HEK293 (cell line): Measurements from ENCODE around the gene TLDC2.

Source experiments
- KLF7 ChIP-seq: fragments of 450-650 bp; formaldehyde crosslinking; IDR thresholded peaks from 2 replicates; pipeline ENCODE4 v1.5.1; 2016; ENCODE audit warnings: missing biosample characterization, missing genetic modification characterization, borderline replicate concordance
- PRDM1 ChIP-seq: fragments of 450-650 bp; formaldehyde crosslinking; IDR thresholded peaks from 2 replicates; pipeline ENCODE4; 2016; ENCODE audit warnings: missing biosample characterization, missing genetic modification characterization
- ZBTB48 ChIP-seq: fragments of 450-650 bp; formaldehyde crosslinking; IDR thresholded peaks from 2 replicates; pipeline ENCODE4 v1.5.1; 2016; ENCODE audit warnings: missing biosample characterization, missing genetic modification characterization
- ZEB2 ChIP-seq: fragments of 450-650 bp; formaldehyde crosslinking; IDR thresholded peaks from 2 replicates; pipeline ENCODE4 v1.5.1; 2016; ENCODE audit warnings: missing biosample characterization, missing genetic modification characterization
- ZFHX2 ChIP-seq: fragments of 450-650 bp; formaldehyde crosslinking; conservative IDR thresholded peaks from 2 replicates; pipeline ENCODE4 v1.5.1; 2016; ENCODE audit warnings: missing biosample characterization, missing genetic modification characterization
- ZFP3 ChIP-seq: fragments of 450-650 bp; formaldehyde crosslinking; IDR thresholded peaks from 2 replicates; pipeline ENCODE4 v1.5.1; 2016; ENCODE audit warnings: low read depth, missing biosample characterization, missing genetic modification characterization
- ZNF114 ChIP-seq: fragments of 450-650 bp; formaldehyde crosslinking; IDR thresholded peaks from 2 replicates; pipeline ENCODE4 v1.5.0; 2017; ENCODE audit warnings: missing biosample characterization, missing genetic modification characterization
- ZNF157 ChIP-seq: fragments of 450-650 bp; formaldehyde crosslinking; IDR thresholded peaks from 2 replicates; pipeline ENCODE4 v1.5.1; 2016; ENCODE audit warnings: missing biosample characterization, missing genetic modification characterization
- ZNF211 ChIP-seq: fragments of 450-650 bp; formaldehyde crosslinking; IDR thresholded peaks from 2 replicates; pipeline ENCODE4 v1.5.1; 2016; ENCODE audit warnings: low read depth, missing biosample characterization, missing genetic modification characterization
- ZNF248 ChIP-seq: fragments of 450-650 bp; formaldehyde crosslinking; IDR thresholded peaks from 2 replicates; pipeline ENCODE4 v1.5.1; 2017; ENCODE audit warnings: missing biosample characterization, missing genetic modification characterization
- ZNF366 ChIP-seq: fragments of 450-650 bp; formaldehyde crosslinking; conservative IDR thresholded peaks from 2 replicates; pipeline ENCODE4 v1.5.1; 2016; ENCODE audit warnings: missing biosample characterization, missing genetic modification characterization
- ZNF416 ChIP-seq: fragments of 450-650 bp; formaldehyde crosslinking; IDR thresholded peaks from 2 replicates; pipeline ENCODE4 v1.5.1; 2016; ENCODE audit warnings: missing biosample characterization, missing genetic modification characterization
- ZNF449 ChIP-seq: fragments of 450-650 bp; formaldehyde crosslinking; IDR thresholded peaks from 2 replicates; pipeline ENCODE4 v1.5.1; 2017; ENCODE audit warnings: missing biosample characterization, mild to moderate bottlenecking, missing genetic modification characterization, moderate library complexity
- ZNF48 ChIP-seq: fragments of 450-650 bp; formaldehyde crosslinking; IDR thresholded peaks from 2 replicates; pipeline ENCODE4 v1.5.1; 2016; ENCODE audit warnings: missing biosample characterization, missing genetic modification characterization
- ZNF561 ChIP-seq: fragments of 450-650 bp; IDR thresholded peaks from 2 replicates; pipeline ENCODE4 v1.5.1; 2018; ENCODE audit warnings: missing biosample characterization, missing genetic modification characterization, borderline replicate concordance
- ZNF600 ChIP-seq: fragments of 450-650 bp; formaldehyde crosslinking; IDR thresholded peaks from 2 replicates; pipeline ENCODE4 v1.5.1; 2016; ENCODE audit warnings: missing biosample characterization, missing genetic modification characterization
- ZNF629 ChIP-seq: fragments of 450-650 bp; formaldehyde crosslinking; IDR thresholded peaks from 2 replicates; pipeline ENCODE4 v1.5.1; 2017; ENCODE audit warnings: missing biosample characterization, missing genetic modification characterization
- ZNF639 ChIP-seq: fragments of 450-650 bp; formaldehyde crosslinking; IDR thresholded peaks from 2 replicates; pipeline ENCODE4 v1.5.1; 2016; ENCODE audit warnings: missing biosample characterization, missing genetic modification characterization
- ZNF664 ChIP-seq: fragments of 450-650 bp; formaldehyde crosslinking; IDR thresholded peaks from 2 replicates; pipeline ENCODE4 v1.5.1; 2016; ENCODE audit warnings: missing biosample characterization, missing genetic modification characterization
- ZNF768 ChIP-seq: fragments of 450-650 bp; formaldehyde crosslinking; IDR thresholded peaks from 2 replicates; pipeline ENCODE4 v1.5.1; 2018; ENCODE audit warnings: missing biosample characterization, mild to moderate bottlenecking, missing genetic modification characterization
- ZNF792 ChIP-seq: fragments of 450-650 bp; formaldehyde crosslinking; IDR thresholded peaks from 2 replicates; pipeline ENCODE4 v1.5.1; 2016; ENCODE audit warnings: missing biosample characterization, missing genetic modification characterization
- ZNF837 ChIP-seq: fragments of 450-650 bp; formaldehyde crosslinking; IDR thresholded peaks from 2 replicates; pipeline ENCODE4 v1.5.1; 2016; ENCODE audit warnings: missing biosample characterization, missing genetic modification characterization
- ZSCAN16 ChIP-seq: fragments of 450-650 bp; formaldehyde crosslinking; IDR thresholded peaks from 2 replicates; pipeline ENCODE4 v1.5.1; 2016; ENCODE audit warnings: missing biosample characterization, missing genetic modification characterization
- TF ChIP-seq, protein P1 (sequence below): fragments of 450-650 bp; formaldehyde crosslinking; IDR thresholded peaks from 2 replicates; pipeline ENCODE4 v1.5.0; 2017; ENCODE audit warnings: missing biosample characterization, missing genetic modification characterization, borderline replicate concordance
- TF ChIP-seq, protein P2 (sequence below): fragments of 450-650 bp; formaldehyde crosslinking; IDR thresholded peaks from 2 replicates; pipeline ENCODE4 v1.5.1; 2016; ENCODE audit warnings: missing biosample characterization, missing genetic modification characterization, low read depth
- TF ChIP-seq, protein P3 (sequence below): fragments of 450-650 bp; formaldehyde crosslinking; IDR thresholded peaks from 2 replicates; pipeline ENCODE4 v1.5.1; 2016; ENCODE audit warnings: missing biosample characterization, missing genetic modification characterization
- TF ChIP-seq, protein P4 (sequence below): fragments of 450-650 bp; formaldehyde crosslinking; IDR thresholded peaks from 2 replicates; pipeline ENCODE4 v1.5.1; 2016; ENCODE audit warnings: missing biosample characterization, missing genetic modification characterization

The TLDC2 gene

GRCh38 chr20:36886859-36887751 is 11.2 kb downstream of the TLDC2 start (continued):
- TF ChIP-seq, protein P1, sequence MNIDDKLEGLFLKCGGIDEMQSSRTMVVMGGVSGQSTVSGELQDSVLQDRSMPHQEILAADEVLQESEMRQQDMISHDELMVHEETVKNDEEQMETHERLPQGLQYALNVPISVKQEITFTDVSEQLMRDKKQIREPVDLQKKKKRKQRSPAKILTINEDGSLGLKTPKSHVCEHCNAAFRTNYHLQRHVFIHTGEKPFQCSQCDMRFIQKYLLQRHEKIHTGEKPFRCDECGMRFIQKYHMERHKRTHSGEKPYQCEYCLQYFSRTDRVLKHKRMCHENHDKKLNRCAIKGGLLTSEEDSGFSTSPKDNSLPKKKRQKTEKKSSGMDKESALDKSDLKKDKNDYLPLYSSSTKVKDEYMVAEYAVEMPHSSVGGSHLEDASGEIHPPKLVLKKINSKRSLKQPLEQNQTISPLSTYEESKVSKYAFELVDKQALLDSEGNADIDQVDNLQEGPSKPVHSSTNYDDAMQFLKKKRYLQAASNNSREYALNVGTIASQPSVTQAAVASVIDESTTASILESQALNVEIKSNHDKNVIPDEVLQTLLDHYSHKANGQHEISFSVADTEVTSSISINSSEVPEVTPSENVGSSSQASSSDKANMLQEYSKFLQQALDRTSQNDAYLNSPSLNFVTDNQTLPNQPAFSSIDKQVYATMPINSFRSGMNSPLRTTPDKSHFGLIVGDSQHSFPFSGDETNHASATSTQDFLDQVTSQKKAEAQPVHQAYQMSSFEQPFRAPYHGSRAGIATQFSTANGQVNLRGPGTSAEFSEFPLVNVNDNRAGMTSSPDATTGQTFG (tag by site-specific recombination), result no peak
- TF ChIP-seq ZSCAN16, result no peak
- no peak for TF ChIP-seq ZNF629 (tag by site-specific recombination)
- no peak for TF ChIP-seq ZNF639
- no peak for TF ChIP-seq ZNF664
- TF ChIP-seq PRDM1 (tag by site-specific recombination), result 0 out of 2 replicates have a peak, but pooled peaks have one; percentile 34
- TF ChIP-seq ZNF366 (tag by site-specific recombination), result 0 out of 2 replicates have a peak, but pooled peaks have one; percentile 23
- no peak for TF ChIP-seq ZFP3
- no peak for TF ChIP-seq ZNF449 (tag by site-specific recombination)
- TF ChIP-seq ZNF416 (tag by site-specific recombination), result no peak
- no peak for TF ChIP-seq ZFHX2 (tag by site-specific recombination)
- TF ChIP-seq ZNF157 (tag by site-specific recombination), result no peak
- no peak for TF ChIP-seq ZNF211 (tag by site-specific recombination)
- no peak for TF ChIP-seq ZNF837 (tag by site-specific recombination)
- TF ChIP-seq, protein P2, sequence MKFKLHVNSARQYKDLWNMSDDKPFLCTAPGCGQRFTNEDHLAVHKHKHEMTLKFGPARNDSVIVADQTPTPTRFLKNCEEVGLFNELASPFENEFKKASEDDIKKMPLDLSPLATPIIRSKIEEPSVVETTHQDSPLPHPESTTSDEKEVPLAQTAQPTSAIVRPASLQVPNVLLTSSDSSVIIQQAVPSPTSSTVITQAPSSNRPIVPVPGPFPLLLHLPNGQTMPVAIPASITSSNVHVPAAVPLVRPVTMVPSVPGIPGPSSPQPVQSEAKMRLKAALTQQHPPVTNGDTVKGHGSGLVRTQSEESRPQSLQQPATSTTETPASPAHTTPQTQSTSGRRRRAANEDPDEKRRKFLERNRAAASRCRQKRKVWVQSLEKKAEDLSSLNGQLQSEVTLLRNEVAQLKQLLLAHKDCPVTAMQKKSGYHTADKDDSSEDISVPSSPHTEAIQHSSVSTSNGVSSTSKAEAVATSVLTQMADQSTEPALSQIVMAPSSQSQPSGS (tag by site-specific recombination), result no peak
- no peak for TF ChIP-seq ZNF768
- no peak for TF ChIP-seq ZEB2
- no peak for TF ChIP-seq KLF7 (tag by site-specific recombination)
- TF ChIP-seq ZNF248 (tag by site-specific recombination), result no peak
- TF ChIP-seq, protein P3, sequence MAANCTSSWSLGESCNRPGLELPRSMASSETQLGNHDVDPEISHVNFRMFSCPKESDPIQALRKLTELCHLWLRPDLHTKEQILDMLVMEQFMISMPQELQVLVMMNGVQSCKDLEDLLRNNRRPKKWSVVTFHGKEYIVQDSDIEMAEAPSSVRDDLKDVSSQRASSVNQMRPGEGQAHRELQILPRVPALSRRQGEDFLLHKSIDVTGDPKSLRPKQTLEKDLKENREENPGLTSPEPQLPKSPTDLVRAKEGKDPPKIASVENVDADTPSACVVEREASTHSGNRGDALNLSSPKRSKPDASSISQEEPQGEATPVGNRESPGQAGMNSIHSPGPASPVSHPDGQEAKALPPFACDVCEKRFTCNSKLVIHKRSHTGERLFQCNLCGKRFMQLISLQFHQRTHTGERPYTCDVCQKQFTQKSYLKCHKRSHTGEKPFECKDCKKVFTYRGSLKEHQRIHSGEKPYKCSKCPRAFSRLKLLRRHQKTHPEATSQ, result no peak
- no peak for TF ChIP-seq ZNF114
- no peak for TF ChIP-seq ZNF48 (tag by site-specific recombination)
- TF ChIP-seq, protein P4, sequence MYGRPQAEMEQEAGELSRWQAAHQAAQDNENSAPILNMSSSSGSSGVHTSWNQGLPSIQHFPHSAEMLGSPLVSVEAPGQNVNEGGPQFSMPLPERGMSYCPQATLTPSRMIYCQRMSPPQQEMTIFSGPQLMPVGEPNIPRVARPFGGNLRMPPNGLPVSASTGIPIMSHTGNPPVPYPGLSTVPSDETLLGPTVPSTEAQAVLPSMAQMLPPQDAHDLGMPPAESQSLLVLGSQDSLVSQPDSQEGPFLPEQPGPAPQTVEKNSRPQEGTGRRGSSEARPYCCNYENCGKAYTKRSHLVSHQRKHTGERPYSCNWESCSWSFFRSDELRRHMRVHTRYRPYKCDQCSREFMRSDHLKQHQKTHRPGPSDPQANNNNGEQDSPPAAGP (tag by site-specific recombination), result no peak
- 0 out of 2 replicates have a peak, but pooled peaks have one; percentile 13 for TF ChIP-seq ZNF600 (tag by site-specific recombination)
- no peak for TF ChIP-seq ZNF792 (tag by site-specific recombination)
- peak; percentile 84; the same call in 1 of the 2 replicates for TF ChIP-seq ZNF561 (tag by site-specific recombination)
- TF ChIP-seq ZBTB48 (tag by site-specific recombination), result peak; percentile 91
